CMK (cell line): ENCODE measurements around the gene SLC35F3.

Source experiments
- DNase-seq: peaks from one replicate; pipeline ENCODE4 v3.0.0-alpha.2; 2010; ENCODE audit warnings: low read depth

Gene SLC35F3

DNA sequence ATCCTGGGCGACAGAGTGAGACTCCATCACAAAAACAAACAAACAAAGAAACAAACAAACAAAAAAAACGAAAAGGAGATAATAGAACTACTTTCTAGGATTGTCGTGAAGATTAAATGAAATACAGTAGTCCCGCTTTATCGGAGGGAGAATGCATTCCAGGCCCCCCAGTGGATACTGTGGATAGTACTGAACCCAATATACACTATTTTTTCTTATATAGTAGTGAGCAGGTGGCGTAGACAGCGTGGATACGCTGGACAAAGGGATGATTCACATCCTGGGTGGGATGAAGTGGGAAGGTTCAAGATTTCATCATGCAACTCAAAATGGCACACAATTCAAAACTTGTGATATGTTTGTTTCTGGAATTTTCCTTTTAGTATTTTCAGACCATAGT, 8.0 kb downstream of the SLC35F3 start:
- no peak for DNase-seq

DNA sequence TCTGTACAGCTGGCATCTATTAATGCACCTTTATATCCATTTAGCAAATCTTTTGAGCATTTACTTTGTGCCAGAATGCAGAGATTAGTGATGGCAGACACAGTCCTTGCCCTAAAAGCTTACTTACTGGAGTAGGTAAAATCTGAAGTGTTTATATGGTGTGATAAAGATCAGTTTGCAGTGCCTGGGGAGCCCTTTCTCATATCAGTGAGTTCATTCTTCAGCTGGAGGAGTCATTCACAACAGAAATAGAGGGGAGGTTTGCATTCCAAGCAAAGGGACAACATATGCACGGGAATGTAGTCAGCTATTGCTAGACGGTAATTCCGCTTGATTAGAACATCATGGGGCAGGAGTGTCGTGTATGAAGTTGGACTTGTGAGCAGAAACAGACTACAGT, 8.4 kb downstream of the SLC35F3 start:
- DNase-seq: no peak

DNA sequence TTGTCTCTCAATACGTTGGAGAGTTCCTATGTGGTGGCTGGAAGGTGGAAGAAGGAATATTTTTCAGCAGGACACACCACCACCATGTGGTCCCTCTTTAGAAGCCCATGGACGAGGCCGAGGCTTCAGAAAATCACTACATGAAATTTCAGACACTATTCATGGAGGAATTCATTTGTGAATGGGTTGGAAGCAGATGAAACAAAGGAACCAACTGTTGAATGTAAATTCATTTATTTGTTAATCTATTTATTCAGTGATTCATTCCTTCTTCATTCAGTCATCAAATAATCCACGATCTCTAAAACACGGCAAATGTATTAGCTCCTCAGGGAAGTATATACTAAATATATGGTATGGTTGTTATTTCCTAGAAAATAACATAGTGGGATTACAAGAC, 12.2 kb downstream of the SLC35F3 start:
- no peak for DNase-seq

DNA sequence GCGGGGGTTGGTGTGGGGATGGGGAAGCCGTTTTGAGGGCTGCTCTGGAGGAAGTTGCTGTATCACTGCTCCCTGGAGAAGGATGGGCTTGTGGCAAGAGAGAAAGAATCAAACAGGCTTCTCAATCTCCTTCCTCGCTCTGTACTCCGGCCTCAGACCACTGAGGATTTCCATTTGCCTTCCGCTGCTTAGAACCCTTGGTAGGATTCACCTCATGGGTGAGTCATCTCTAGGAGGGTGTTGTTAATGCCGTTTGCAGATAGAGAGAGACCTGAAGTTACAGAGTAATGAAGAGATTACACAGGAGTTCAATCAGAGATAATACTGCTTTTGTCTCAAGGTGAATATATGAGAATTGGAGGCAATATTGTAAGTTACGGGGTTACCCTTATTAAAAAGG, 15.3 kb downstream of the SLC35F3 start:
- no peak for DNase-seq

DNA sequence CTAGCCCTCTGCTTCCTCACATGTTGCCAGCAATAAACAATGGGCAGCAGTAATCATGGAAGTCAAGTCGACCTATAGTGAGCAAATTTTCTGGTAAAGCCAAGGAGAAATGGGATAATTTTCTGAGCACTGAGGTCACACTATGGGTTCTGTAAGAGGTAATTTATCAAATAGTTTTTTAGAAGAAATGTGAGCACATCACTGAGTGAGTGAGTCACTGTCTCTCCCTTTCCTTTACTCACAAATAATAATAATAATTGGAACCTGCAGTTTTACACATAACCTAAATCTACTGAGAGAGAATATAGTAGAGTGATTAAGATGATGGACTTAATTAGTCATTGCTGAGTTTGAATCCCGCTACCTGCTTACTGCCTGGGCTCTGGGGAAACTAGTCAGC, 23.6 kb downstream of the SLC35F3 start:
- no peak for DNase-seq

DNA sequence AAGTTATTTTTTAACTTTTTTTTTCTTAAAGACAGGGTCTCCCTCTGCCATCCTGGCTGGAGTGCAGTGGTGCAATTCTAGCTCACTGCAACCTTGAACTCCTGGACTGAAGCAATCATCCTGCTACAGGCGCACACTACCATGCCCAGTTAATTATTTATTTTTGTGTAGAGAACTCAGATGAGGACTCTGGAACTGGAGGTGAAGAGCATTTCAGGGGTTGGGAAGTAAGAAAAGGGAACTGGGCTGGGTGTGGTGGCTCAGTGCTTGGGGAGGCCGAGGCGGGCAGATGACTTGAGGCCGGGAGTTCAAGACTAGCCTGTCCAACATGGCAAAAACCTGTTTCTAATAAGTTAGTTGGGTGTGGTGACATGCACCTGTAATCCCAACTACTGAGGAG, 28.9 kb downstream of the SLC35F3 start:
- DNase-seq: no peak

DNA sequence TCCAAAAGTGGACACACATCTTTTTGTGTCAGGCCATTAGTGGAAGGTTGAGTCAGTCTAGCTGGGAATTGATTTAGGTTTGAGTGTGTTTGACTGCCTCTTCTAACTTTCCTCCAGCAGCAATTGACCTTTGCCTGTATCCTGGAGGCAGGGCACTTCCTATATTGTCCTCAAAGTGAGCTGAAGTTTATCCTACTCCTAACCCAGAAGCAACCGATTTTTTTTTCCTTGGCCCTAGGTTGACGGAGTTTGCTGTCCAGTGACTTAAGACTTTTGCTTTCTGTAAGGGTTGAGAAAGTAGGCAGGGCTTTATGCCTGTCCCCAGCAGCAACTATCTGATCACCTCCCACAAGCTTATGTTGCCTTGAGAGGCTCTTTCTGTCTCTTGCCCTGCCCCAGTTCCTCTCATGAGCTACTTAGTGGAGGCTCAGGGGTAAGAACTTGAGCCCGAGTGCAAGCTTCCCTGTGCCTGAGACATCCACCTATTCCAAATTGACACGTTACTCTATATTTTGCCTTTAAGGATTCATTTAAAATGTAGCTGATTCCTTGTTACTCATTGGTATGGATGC, 30.9 kb downstream of the SLC35F3 start:
- DNase-seq: no peak

DNA sequence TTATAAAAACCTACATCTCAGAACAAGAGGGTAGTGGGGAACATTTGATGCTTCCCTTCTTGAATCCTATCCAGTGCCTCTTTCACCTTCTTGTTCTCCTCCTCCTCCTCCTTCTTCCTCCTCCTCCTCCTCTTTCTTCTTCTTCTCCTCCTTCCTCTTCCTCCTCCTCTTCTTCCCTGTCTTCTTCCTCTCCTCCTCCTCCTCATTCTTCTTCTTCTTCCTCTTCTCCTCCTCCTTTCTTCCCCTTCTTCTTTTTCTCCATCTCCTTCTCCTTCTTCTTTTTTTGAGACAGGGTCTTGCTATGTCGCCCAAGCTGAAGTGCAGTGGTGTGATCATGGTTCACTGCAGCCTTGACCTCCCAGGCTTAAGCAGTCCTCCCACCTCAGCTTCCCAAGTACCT, 31.9 kb downstream of the SLC35F3 start:
- DNase-seq: no peak

DNA sequence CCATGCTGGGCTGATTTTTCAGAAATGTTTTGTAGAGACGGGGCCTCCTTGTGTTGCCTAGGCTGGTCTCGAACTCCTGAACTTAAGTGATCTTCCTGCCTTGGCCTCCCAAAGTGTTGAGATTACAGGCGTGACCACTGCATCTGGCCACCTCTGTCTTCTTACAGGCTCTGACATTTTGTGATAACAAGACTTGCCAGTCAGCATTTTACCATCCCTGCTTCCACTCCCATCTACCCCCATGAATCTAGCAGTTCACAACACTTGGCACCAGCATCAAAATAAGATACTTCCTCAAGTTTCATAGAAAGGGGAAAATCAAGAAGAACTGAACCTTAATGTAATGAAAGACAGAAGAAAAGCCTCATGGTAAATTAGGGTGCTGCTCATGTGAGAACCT, 32.4 kb downstream of the SLC35F3 start:
- DNase-seq: no peak

DNA sequence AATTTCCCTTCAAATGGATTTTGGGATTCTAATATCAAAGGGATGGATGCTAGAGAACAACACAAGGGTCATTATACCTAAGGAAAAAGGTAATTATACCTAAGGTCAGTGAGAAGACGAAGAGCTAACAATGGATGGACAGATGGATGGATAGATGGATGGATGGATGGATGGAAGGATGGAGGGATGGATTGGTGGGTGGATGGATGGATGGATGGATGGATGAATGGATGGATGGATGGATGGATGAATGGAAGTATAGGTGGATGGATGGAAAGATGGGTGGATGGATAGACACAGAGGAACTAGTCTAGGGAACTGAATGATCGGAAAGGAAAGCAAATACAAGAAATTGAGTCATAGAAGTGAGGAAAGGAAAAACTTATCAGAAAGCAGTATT, 34.0 kb downstream of the SLC35F3 start:
- DNase-seq: no peak

DNA sequence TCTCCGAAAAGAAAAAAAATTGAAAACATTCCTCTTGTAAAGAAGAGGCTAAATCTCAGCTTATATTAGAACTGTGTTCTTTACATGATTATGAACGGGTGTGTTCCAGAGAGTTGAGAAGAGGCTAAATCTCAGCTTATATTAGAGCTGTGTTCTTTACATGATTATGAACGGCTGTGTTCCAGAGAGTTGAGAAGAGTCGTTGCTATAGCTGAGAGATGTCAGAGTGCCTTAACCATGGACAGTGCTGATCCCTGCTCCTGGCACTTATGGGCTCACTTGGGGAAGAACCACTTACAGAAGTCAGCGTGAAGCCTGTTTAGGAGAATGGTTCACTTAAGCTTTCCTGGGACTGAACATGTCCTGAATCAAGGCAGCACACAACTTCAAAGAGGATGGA, 35.0 kb downstream of the SLC35F3 start:
- no peak for DNase-seq

DNA sequence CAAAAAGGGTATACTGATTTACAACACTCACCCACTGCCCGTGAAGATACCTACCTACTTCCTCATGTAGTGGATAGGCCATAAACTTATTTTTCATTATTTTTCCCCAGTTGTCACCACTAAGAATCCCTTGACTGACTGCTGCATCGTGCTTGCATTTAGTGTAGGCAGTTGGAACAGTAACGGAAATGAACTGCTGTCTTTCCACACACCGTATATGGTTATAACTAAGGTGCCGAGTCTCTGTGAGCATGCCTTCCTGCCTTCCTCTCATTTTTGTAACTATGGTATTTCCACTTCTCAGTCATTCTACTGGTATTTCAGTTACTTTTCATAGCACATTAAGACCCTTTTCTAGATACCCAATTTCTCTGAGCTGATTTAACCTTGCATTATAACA, 36.4 kb downstream of the SLC35F3 start:
- DNase-seq: no peak

DNA sequence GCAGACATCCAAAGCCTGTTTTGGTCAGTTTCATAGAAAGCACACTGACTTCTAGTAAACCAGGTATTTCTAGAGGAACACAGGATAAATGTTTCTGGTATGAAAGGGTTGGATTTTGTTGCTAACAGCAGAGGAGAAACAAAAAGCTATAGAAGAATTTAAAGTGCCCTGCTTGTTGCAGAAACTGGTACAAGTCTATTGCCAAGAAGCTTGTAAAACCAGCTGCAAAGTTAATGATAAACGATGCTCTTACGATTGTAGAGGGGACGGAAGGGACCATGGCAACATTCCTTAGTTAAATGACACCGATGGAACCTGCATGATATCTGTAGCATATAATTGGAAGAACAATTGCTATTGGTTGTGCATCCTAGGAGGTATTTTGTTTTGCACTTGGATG, 40.1 kb downstream of the SLC35F3 start:
- no peak for DNase-seq

DNA sequence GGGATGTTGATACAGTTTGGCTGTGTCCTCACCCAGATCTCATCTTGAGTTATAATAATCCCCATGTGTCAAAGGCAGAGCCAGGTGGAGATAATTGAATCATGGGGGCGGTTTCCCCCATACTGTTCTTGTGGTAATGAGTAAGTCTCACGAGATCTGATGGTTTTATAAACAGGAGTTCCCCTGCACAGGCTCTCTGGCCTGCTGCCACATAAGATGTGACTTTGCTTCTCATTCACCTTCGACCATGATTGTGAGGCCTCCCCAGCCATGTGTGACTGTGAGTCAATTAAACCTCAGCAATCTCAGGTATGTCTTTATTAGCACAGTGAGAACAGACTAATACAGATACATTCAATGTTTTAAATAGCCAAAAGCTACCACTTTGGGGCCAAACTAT, 41.1 kb downstream of the SLC35F3 start:
- no peak for DNase-seq

DNA sequence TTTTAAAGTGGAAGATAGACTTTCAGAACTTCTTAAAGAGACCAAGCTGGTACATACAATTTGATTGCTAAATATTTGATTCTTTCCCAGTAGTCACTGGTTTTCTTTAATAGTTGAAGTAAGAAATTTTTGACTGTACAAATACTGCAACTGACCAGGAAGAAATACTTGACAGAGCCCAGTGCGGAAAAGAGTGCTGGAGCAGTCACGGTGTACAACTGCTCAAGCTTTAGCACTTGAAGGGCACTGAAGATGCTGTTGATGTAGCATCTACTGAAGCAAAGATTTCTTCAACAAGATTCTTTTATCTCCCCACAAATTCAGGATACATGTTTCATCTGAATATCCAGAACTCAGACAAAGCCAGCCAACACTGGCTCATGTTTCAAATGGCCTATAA, 41.5 kb downstream of the SLC35F3 start:
- DNase-seq: no peak

DNA sequence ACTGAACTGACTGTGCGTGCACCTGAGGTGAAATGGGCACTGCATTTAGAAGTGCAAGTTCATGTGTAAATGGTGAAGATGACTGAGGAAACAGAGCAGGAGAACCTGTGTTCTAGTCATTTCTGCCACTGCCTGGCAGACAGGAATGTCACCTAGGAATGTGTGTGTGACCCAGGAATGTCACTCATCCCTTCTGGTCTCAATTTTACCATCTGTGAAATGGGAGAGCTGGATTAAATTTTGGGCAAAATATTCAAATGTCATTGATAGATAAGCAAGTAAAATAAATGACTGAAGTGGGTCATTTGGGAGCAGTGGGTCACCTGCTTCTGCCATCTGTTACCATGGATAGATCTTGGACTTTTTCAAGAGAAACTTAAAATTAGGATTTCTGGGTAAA, 42.2 kb downstream of the SLC35F3 start:
- no peak for DNase-seq

DNA sequence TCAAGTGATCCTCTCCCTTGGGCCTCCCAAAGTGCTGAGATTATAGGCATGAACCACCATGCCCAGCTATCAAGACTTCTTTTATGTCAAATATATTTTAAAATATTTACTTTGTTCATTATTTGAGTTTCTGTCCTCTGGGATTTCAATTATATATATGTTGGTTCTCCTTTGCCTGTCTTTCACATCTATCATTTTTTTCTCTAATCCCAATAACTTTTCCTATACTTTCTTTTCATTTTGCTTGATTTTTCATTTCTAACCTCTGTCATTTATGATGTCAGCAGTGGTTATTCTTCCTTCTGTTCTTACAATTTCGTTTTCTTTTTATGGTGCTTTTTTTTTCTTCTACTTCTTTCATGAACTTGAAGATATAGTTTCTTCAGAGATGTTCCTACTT, 47.3 kb downstream of the SLC35F3 start:
- DNase-seq: no peak

DNA sequence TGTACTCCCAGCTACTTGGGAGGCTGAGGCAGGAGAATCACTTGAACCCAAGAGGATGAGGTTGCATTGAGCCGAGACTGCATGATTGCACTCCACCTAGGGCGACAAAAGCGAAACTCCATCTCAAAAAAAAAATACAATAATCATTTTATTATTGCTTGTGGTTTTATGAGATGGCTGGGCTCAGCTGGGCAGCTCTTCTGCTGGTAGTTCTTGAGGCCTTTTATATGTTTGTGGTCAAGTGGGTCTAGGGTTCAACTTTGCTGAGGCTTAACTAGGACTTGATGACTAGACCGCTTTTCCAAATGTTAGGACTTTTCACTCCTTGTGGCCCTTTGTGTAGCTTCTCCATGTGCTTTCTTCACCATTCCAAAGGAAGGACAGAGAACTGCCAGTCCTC, 53.2 kb downstream of the SLC35F3 start:
- no peak for DNase-seq

DNA sequence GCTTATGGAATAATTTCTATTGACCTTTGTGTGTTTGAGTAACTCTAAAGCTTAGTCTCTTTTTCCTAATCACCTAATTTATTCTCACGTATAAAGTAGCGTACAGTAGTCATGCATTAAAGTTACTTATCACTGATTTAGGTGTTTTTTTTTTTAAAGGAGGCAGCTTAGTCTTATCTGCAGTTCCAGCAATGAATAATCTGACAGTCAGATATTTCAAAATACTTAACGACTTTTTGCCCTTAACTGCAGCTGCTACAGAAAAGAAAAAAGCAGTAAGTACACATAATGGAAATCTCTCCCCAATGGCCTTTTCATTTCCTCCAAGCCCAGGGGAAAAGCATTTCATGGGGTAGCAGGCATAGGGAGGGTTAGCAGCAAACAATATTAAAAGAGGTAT, 54.6 kb downstream of the SLC35F3 start:
- DNase-seq: no peak

DNA sequence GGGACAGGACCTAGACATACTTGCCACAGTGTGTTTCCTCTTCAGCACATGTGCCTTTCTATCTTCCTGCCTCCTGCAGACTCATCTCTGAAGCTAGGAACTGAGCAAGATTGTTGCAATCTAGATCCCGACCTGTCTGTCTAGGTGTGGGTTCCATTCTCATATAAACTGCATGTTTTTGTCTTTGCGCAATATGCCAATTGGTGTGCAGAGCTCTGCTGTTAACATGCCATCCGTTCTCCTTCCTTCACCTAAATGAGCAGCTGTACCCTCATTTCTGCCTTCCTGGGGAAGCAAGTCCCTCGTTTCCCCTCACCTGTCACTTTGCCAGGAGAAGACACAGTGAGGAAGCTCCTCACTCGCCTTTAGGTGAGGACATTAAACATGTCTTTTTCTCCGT, 55.5 kb downstream of the SLC35F3 start:
- no peak for DNase-seq

DNA sequence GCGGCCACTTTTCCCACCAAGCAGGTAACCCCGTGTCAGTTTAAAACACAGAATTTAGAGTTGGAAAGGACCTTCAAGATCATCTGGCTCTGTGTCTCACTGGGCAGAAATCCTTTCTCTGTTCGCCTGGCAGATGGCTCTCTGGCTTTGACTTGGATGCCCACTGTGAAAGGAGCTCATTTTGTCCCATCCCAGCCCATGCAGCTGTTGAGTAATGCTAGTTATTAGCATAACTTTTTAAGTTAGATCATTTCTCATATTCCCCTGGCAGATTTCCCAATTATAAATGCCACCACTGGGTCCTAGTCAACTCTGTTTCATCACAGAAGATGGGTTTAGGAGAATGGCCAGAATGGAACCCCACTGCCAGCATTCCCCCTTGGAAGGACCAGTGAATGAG, 55.9 kb downstream of the SLC35F3 start:
- DNase-seq: no peak

DNA sequence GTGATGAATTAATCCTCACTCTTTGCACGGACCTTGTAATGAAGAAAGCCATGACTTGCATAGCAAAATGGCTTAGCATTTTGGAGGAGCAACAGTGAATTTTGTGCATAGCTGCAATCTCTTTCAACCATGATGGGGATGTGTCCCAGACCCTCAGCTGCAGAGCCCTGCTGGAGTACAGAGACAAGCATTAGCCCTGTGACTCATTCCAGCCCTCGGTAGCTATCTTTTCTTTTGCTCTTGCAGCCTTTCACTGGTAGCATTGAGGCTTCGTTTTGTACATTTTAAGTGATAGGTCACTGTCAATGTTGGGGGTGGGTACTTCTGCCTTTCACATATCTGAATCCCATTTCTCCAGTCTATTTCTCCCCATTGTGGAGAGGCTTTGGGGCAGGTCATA, 58.4 kb downstream of the SLC35F3 start:
- no peak for DNase-seq

DNA sequence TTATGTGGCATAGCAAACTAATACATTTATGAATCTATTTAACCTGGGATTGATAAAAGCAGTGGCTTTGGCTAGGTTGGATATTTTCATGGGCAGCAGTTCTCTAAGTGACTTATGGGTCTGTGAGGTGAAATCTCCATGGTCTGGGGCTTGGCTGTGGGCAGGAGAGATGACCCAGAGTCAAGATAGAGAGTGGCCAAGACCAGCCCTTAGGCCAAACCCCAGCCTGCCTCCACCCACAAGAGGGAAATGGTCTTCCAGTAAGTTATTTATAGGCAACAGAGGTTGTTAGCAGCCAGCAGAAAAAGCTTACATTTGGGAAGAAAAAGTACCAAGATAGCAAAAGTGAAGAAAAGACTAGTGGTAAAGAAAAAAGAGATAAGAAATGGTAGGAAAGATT, 61.4 kb downstream of the SLC35F3 start:
- no peak for DNase-seq

DNA sequence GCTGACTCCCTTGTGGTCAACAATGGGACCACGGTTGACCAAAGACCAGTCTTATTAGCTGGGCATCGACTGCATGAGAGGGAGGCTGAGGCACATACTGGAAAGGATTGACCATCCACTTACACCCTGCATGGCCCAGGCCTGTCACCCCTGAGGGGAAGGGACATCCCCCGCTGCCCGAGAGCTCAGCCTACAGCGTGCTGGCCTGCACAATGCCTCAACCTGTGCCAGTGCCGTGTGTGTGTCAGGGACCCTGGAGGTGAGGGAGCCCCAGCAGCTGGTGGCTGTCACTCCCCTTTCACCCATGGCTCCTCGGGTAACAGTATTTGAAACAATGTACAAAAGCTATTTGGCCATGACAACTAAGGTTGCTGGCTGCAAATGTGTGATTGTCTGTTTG, 67.3 kb downstream of the SLC35F3 start:
- DNase-seq: no peak

DNA sequence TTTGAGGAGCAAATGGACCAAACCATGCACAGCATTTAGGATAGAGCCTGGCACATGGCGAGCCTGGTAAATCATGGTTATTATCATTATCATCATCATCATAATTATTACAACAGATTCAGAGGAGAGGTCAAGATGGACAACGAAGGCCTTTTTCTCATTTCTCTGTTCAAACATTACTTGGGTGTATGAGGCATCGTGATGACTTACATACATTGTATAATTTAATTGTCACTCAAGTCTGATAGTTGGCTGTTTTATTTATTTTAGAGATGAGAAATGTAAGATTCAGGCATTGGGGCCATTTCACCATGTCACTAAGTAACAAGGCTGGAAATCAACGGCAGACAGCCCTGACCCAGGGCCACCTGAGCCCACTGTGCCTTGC, 68.1 kb downstream of the SLC35F3 start:
- DNase-seq: no peak
